Activated CD4-positive, alpha-beta T cell treated with anti-CD3 and anti-CD28 coated beads, Interleukin-2, amount 50 U/mL, for 48 hours (primary cell): ENCODE measurements around the gene ZNF727.
"Not testable (repeated sequence)": the region's sequence is repeated elsewhere in the genome, so short reads cannot be mapped to it uniquely, and the experiment has no call there.

Source experiments
- DNase-seq, 2 experiments: peaks; one replicate each; pipeline ENCODE4 v3.0.0-alpha.2; 2020

The ZNF727 gene

GRCh38 chr7:64045301-64046040 is at the start of gene ZNF727:
TSS of gene ZNF727 (plus strand) at chr7:64045434. CDS start at chr7:64045622, 188 bp downstream.
- no peak for DNase-seq

GRCh38 chr7:63998549-63998948 is 46.7 kb upstream of the ZNF727 start, which contains the start of gene ZNF722:
TSS of gene ZNF722 (plus strand) at chr7:63998849. CDS start at chr7:63998962, 113 bp downstream.
- no peak for DNase-seq

- not testable (repeated sequence) for DNase-seq
Measured at GRCh38 chr7:64015496-64015895, 29.7 kb upstream of the ZNF727 start.

GRCh38 chr7:64035388-64035787 is 9.8 kb upstream of the ZNF727 start:
- DNase-seq: no peak

- DNase-seq: no peak
Measured at GRCh38 chr7:64037095-64037494, 8.1 kb upstream of the ZNF727 start.

GRCh38 chr7:64046041-64046389 is 781 bp downstream of the ZNF727 start:
- no peak for DNase-seq

- DNase-seq: not testable (repeated sequence)
Measured at GRCh38 chr7:64077837-64078698, 32.8 kb downstream of the ZNF727 start.

- DNase-seq: no peak
Measured at GRCh38 chr7:64078699-64078994, 33.4 kb downstream of the ZNF727 start.

GRCh38 chr7:64087501-64087900 is 42.3 kb downstream of the ZNF727 start:
- no peak for DNase-seq

- DNase-seq: not testable (repeated sequence)
Measured at GRCh38 chr7:64088863-64089262, 43.6 kb downstream of the ZNF727 start.
